ENCODE results near the gene RAB5A.
"Not testable (repeated sequence)": the region's sequence is repeated elsewhere in the genome, so short reads cannot be mapped to it uniquely, and the experiment has no call there.

RAB5A gene

DNA sequence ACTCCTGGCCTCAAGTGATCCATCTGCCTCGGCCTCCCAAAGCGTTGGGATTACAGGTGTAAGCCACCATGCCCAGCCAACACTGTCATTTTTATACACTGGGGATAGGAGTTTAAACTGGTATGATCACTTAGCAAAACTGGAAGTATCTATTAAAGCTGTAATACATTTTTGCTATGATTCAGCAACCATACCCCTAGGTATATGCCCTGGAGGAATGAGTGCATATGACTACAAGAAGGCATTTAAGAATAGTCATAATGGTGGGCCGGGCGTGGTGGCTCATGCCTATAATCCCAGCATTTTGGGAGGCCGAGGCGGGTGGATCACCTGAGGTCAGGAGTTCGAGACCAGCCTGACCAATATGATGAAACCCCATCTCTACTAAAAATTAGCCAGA lies 85.0 kb downstream of the RAB5A start:
- DNase-seq, result not testable (repeated sequence)
